HG03097 (cell line): Measurements from ENCODE around the gene CHODL.

Source experiments
- ATAC-seq: cut with Tn5 transposase; IDR thresholded peaks from one replicate; pipeline ENCODE4 v1.9.1; 2021; ENCODE audit not compliant: unreplicated experiment, low FRiP score

Gene CHODL

GRCh38 chr21:18244671-18245463, at the start of gene CHODL:
Gene CHODL (plus strand): TSS chr21:18244833. CDS start chr21:18245224, 391 bp downstream.
- ATAC-seq, result no peak

GRCh38 chr21:18204931-18205330, 39.7 kb upstream of the CHODL start:
- no peak for ATAC-seq

GRCh38 chr21:18218331-18218730, 26.3 kb upstream of the CHODL start:
- no peak for ATAC-seq

- no peak for ATAC-seq
Observed at GRCh38 chr21:18220498-18220897, 24.1 kb upstream of the CHODL start.

GRCh38 chr21:18222346-18222745, 22.3 kb upstream of the CHODL start:
- ATAC-seq, result no peak

- no peak for ATAC-seq
Observed at GRCh38 chr21:18228060-18228739, 16.4 kb upstream of the CHODL start.

- ATAC-seq, result no peak
Observed at GRCh38 chr21:18235545-18235944, 9.1 kb upstream of the CHODL start.

GRCh38 chr21:18245464-18245967, 883 bp downstream of the CHODL start:
- no peak for ATAC-seq

GRCh38 chr21:18248171-18248570, 3.5 kb downstream of the CHODL start:
- ATAC-seq, result no peak

- no peak for ATAC-seq
Observed at GRCh38 chr21:18249672-18250071, 5.0 kb downstream of the CHODL start.

GRCh38 chr21:18251065-18251464, 6.4 kb downstream of the CHODL start:
- ATAC-seq, result no peak

- no peak for ATAC-seq
Observed at GRCh38 chr21:18252256-18252655, 7.6 kb downstream of the CHODL start.

GRCh38 chr21:18252680-18253079, 8.0 kb downstream of the CHODL start:
- ATAC-seq, result no peak

- ATAC-seq, result no peak
Observed at GRCh38 chr21:18253221-18253620, 8.6 kb downstream of the CHODL start.

GRCh38 chr21:18253799-18254198, 9.2 kb downstream of the CHODL start:
- ATAC-seq, result no peak

- ATAC-seq, result no peak
Observed at GRCh38 chr21:18265944-18266343, 21.3 kb downstream of the CHODL start.

GRCh38 chr21:18267496-18267895, 22.9 kb downstream of the CHODL start:
- ATAC-seq, result no peak

- ATAC-seq, result no peak
Observed at GRCh38 chr21:18268906-18269305, 24.3 kb downstream of the CHODL start.

GRCh38 chr21:18269856-18270255, 25.2 kb downstream of the CHODL start:
- no peak for ATAC-seq

- no peak for ATAC-seq
Observed at GRCh38 chr21:18273400-18273799, 28.8 kb downstream of the CHODL start.

GRCh38 chr21:18274370-18274769, 29.7 kb downstream of the CHODL start:
- no peak for ATAC-seq

GRCh38 chr21:18275781-18276180, 31.1 kb downstream of the CHODL start:
- ATAC-seq, result no peak
